Measurements from ENCODE around the gene GON4L. TPM values are rescaled to one million over a fixed set of nuclear protein-coding genes. Genes with fewer than 3 reads are reported as not detected.
"Not testable (repeated sequence)": the region's sequence is repeated elsewhere in the genome, so short reads cannot be mapped to it uniquely, and the experiment has no call there.

GON4L gene
- total RNA-seq, 1 donor from 2014 or later, result 19.3 TPM

GRCh38 chr1:155840386-155840785 lies 16.6 kb downstream of the GON4L start:
- no peak for DNase-seq (ENCODE audit: missing footprints)
- intact Hi-C loops (cut with DNase I), result no loop called here
- ATAC-seq, result no peak

GRCh38 chr1:155835548-155835947 lies 21.5 kb downstream of the GON4L start:
- intact Hi-C loops (cut with DNase I), result no loop called here
- DNase-seq (ENCODE audit: missing footprints) (no peak), ATAC-seq (no peak)

GRCh38 chr1:155834927-155835399 lies 22.1 kb downstream of the GON4L start:
- intact Hi-C loops (cut with DNase I); DNase-seq (ENCODE audit: missing footprints); ATAC-seq: not testable (repeated sequence)

- no peak for ATAC-seq
- intact Hi-C loops (cut with DNase I), result no loop called here
Measured at GRCh38 chr1:155834296-155834926, 22.6 kb downstream of the GON4L start.

DNA sequence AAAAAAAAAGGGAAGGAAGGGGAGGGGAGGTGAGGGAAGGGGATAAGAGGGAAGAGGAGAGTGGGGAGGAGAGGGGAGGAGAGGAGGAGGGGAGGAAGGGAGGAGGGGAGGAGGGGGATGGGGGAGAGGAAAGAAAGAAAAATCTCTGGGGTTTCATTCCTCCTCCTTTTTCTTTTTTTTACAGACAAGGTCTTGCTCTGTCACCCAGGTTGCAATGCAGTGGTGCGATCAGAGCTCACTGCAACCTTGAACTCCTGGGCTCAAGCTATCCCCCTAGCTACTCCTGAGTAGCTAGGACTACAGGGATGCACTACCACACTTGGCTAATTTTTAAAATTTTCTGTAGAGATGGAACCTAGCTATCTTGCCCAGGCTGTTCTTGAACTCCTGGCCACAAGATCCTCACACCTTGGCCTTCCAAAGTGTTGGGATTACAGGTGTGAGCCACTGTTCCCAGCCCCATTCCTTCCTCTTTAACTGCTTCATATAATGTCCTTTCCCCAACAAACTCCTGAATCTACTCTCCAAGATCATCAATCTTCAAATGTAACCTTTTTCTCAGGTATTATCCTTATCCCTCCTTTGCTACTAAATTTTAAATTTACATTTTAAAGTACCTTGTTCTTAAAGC lies 23.2 kb downstream of the GON4L start:
- intact Hi-C loops (cut with DNase I), result no loop called here
- DNase-seq (ENCODE audit: missing footprints), result no peak
- ATAC-seq, result no peak

More at GRCh38 chr1:155834296-155834926, 22.6 kb downstream of the GON4L start:
- no peak for DNase-seq (ENCODE audit: missing footprints)

DNA sequence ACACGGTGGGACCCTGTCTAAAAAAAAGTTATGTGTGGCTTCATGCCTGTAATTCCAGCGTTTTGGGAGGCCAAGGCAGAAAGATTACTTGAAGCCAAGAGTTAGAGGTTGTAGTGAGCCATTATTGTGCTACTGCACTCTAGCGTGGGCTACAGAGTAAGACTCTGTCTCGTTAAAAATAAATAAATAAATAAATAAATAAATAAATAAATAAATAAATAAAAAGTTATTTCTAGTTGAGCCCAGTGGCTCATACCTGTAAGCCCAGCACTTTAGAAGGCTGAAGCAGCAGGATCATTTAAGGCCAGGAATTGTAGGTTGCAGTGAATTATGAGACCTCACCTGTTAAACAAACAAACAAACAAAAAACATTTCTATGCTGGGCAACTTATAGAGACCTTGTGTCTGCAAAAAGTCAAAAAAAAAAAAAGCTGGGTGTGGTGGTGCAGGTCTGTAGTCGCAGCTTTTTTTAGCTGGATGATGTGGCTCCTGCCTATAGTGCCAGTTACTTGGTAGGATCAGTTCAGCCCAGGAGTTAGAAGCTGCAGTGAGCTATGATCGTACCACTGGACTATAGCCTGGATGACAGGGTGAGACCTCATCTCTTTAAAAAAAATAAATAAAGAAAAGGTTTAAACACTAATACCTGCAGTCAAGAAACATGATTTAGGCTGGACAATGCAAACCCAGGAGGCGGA lies 25.6 kb downstream of the GON4L start:
- ATAC-seq (no peak), DNase-seq (ENCODE audit: missing footprints) (no peak)
- intact Hi-C loops (cut with DNase I), result no loop called here

DNA sequence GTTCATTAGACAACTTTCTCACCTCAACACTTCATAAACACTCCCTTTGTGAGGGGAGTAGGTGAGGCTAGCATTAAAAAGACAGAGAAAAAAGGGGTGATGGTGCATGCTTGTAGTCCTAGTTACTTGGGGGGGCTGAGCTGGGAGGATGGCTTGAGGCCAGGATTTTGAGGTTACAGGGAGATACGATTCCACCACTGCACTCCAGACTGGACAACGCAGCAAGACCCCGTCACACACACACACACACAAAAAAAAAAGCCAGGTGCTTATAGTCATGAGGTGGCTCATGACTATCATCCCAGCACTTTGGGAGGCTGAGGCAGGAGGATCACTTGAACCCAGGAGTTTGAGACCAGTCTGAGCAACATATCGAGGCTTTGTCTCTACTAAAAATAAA lies 29.6 kb downstream of the GON4L start:
- intact Hi-C loops (cut with DNase I), result no loop called here
- ATAC-seq (no peak), DNase-seq (ENCODE audit: missing footprints) (no peak)

DNA sequence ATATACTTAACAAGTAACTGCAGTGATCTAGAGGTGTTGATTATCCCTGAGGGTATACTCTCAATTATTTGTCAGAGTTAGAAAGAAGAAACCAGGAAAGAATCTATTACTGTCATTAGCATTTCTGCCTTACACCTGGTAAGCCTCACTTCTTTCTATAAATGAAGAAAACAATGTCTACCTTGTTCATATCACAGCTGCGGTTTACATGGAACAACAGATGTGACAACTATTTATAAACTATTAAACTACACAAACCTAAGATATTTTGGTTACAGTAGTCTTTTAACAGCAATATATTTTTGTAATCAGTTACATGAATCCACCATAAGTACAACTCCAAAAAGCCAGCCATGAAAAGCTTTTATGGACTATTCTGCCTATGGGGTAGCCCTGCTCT lies 40.7 kb downstream of the GON4L start:
- no peak for ATAC-seq
- DNase-seq (ENCODE audit: missing footprints), result no peak
- intact Hi-C loops (cut with DNase I), result loop anchor here (10.0 kb wide), 1 partner anchor 98 kb away; the partner anchor contains the start of gene RIT1

DNA sequence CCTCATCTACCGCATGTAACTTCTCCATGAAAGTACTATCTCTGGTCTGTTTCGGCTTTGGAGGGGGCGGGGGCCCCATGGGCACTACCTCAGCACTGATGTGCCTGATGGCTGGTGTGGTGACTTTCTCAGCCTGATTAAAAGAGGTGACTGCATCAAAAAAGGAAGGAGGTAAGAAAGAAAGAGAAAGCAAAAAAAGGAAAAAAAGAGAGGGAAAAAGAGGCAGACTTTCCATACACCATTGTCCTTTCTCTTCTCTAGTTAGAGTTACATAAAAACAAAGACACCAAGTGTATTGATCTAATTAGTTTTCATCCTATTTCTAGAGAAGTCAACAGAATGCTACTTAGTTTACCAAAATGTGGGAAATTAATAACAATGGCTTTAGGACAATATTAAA lies 43.3 kb downstream of the GON4L start:
- ATAC-seq, result no peak
- DNase-seq (ENCODE audit: missing footprints), result no peak
- intact Hi-C loops (cut with DNase I), result loop anchor here (10.0 kb wide), 1 partner anchor 101 kb away; the partner anchor contains the start of gene RIT1

- intact Hi-C loops (cut with DNase I), result loop anchor here (10.0 kb wide), 1 partner anchor 102 kb away; the partner anchor contains the start of gene RIT1
- no peak for ATAC-seq
- DNase-seq (ENCODE audit: missing footprints), result no peak
Measured at GRCh38 chr1:155812878-155813277, 44.1 kb downstream of the GON4L start.

GRCh38 chr1:155809088-155809487 lies 47.9 kb downstream of the GON4L start:
- intact Hi-C loops (cut with DNase I), result no loop called here
- DNase-seq (ENCODE audit: missing footprints) (no peak), ATAC-seq (no peak)

DNA sequence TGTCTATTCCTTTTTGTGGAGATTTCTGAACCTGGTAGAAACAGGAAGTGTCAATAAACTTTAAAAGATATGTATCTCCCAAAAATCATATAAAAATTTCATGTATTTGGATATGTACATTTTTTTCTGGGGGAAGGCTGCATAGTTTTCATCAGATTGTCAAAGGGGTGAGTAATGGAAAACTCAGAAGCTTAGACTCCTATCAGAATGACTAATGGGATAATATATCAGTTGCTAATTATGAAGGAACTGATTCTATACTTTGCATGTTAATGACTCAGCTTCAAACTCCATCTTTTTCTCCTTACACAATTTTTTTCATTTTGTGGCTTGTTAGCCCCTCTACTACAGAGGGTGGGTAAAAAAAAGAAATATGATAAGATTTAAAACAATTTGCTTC lies 55.9 kb downstream of the GON4L start:
- ATAC-seq (no peak), DNase-seq (ENCODE audit: missing footprints) (no peak)
- intact Hi-C loops (cut with DNase I), result no loop called here

DNA sequence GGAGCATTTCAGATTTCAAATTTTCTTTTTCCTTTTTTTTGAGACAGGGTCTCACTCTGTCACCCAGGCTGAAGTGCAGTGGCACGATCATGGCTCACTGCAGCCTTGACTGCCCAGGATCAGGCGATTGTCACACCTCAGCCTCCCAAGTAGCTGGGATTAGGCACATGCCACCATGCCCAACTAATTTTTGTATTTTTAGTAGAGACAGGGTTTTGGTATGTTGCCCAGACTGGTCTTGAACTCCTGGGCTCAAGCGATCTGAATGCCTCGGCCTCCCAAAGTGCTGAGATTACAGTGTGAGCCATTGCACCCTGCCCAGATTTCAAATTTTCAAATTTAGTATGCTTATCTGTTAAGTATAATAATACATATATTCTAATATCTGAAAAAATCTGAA lies 61.4 kb downstream of the GON4L start:
- ATAC-seq; DNase-seq (ENCODE audit: missing footprints); intact Hi-C loops (cut with DNase I): not testable (repeated sequence)

- intact Hi-C loops (cut with DNase I), result no loop called here
- DNase-seq (ENCODE audit: missing footprints) (no peak), ATAC-seq (no peak)
Measured at GRCh38 chr1:155794605-155795245, 62.3 kb downstream of the GON4L start.

GRCh38 chr1:155793213-155793612 lies 63.8 kb downstream of the GON4L start:
- ATAC-seq, result no peak
- intact Hi-C loops (cut with DNase I), result no loop called here
- DNase-seq (ENCODE audit: missing footprints), result no peak

DNA sequence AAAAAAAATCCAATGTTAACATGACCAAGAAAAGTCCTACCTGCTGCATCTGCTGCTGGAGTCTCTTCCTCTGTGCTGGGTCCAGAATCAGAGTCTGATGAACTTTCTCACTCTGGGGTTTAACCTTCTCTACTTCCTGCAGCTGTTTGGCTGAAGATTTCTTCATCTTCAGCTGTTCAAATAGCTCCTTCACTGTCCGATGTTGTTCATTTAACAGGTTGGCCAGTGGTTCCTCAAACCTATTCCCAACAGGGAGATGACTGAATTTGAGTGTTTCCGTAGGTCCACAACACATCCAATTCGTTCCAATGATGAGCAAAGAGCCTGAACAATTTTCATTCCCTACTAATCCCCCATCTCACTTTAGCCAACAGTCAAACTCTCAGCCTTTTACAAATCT lies 79.4 kb downstream of the GON4L start:
- intact Hi-C loops (cut with DNase I), result no loop called here
- no peak for ATAC-seq
- no peak for DNase-seq (ENCODE audit: missing footprints)

- ATAC-seq (no peak), DNase-seq (ENCODE audit: missing footprints) (no peak)
- intact Hi-C loops (cut with DNase I), result no loop called here
Measured at GRCh38 chr1:155776414-155776813, 80.6 kb downstream of the GON4L start.

- no peak for ATAC-seq
Measured at GRCh38 chr1:155773221-155773620, 83.8 kb downstream of the GON4L start.

GRCh38 chr1:155769257-155769656 lies 87.8 kb downstream of the GON4L start:
- ATAC-seq, result no peak
- no peak for DNase-seq (ENCODE audit: missing footprints)
- intact Hi-C loops (cut with DNase I), result no loop called here

More at GRCh38 chr1:155773221-155773620, 83.8 kb downstream of the GON4L start:
- intact Hi-C loops (cut with DNase I), result no loop called here
- DNase-seq (ENCODE audit: missing footprints), result no peak

All from Right ventricle myocardium inferior (tissue), 1 donor.